GM23338 (cell line): ENCODE data around the gene OTUD7B. TPM values are rescaled to one million over a fixed set of nuclear protein-coding genes. Genes with fewer than 3 reads are reported as not detected.

ENCODE experiments used
- ATAC-seq: fragments of 200-7000 bp; cut with Tn5 transposase; 3 replicates; pipeline ENCODE4 v1.9.1; 2020
- DNase-seq: peaks from one replicate; pipeline ENCODE4 v3.0.0-alpha.2; 2015; ENCODE audit warnings: low spot score
- H2AFZ ChIP-seq: fragments of 200-600 bp; sonication (generic); 2 replicates; pipeline ENCODE4 v1.8.0; 2016; ENCODE audit warnings: antibody characterized with exemption, mild to moderate bottlenecking, moderate library complexity
- H3F3A ChIP-seq: fragments of 200-600 bp; sonication (generic); replicated peaks from 2 replicates; pipeline ENCODE4 v1.8.0; 2017; ENCODE audit warnings: antibody characterized with exemption, mixed run types, low read depth
- H3K27ac ChIP-seq: fragments of 200-600 bp; sonication (generic); 2 replicates; pipeline ENCODE4 v1.6.1; 2016; ENCODE audit warnings: low read depth
- H3K27me3 ChIP-seq: fragments of 200-600 bp; sonication (generic); 2 replicates; pipeline ENCODE4 v1.8.0; 2016; ENCODE audit warnings: mild to moderate bottlenecking, mixed run types, moderate library complexity; ENCODE audit not compliant: insufficient read depth
- H3K36me3 ChIP-seq: fragments of 200-600 bp; sonication (generic); 2 replicates; pipeline ENCODE4 v1.8.0; 2016; ENCODE audit warnings: mild to moderate bottlenecking; ENCODE audit not compliant: insufficient read depth
- H3K4me1 ChIP-seq: fragments of 200-600 bp; sonication (generic); 2 replicates; pipeline ENCODE4 v1.8.0; 2016; ENCODE audit warnings: mild to moderate bottlenecking, moderate library complexity; ENCODE audit not compliant: insufficient read depth
- H3K4me2 ChIP-seq: fragments of 200-600 bp; sonication (generic); 2 replicates; pipeline ENCODE4 v1.7.1; 2017; ENCODE audit warnings: mixed run types
- H3K4me3 ChIP-seq: fragments of 200-600 bp; sonication (generic); 2 replicates; pipeline ENCODE4 v1.6.1; 2016; ENCODE audit warnings: mixed run types
- H3K79me2 ChIP-seq: fragments of 200-600 bp; sonication (generic); replicated peaks from 2 replicates; pipeline ENCODE4 v1.8.0; 2017; ENCODE audit warnings: mild to moderate bottlenecking; ENCODE audit not compliant: insufficient read depth
- H3K9me2 ChIP-seq: fragments of 200-600 bp; sonication (generic); 2 replicates; pipeline ENCODE4 v1.8.0; 2017; ENCODE audit not compliant: insufficient read depth
- H4K20me1 ChIP-seq: fragments of 200-600 bp; sonication (generic); replicated peaks from 2 replicates; pipeline ENCODE4 v1.8.0; 2017; ENCODE audit warnings: mild to moderate bottlenecking; ENCODE audit not compliant: insufficient read depth
- H3K27ac Mint-ChIP-seq: 2 replicates; pipeline ENCODE4 v1.8.0; 2020; ENCODE audit warnings: inconsistent platforms, mild to moderate bottlenecking, moderate library complexity, mixed read lengths
- H3K27me3 Mint-ChIP-seq: 3 replicates; pipeline ENCODE4 v1.8.0; 2022; ENCODE audit warnings: low read depth, mild to moderate bottlenecking, moderate library complexity, mixed read lengths, inconsistent platforms; ENCODE audit not compliant: insufficient read depth, poor library complexity
- H3K36me3 Mint-ChIP-seq: 3 replicates; pipeline ENCODE4 v1.8.0; 2021; ENCODE audit warnings: low read depth, mild to moderate bottlenecking, inconsistent platforms, moderate library complexity, mixed read lengths
- H3K4me1 Mint-ChIP-seq: 3 replicates; pipeline ENCODE4 v1.8.0; 2020; ENCODE audit warnings: mild to moderate bottlenecking, inconsistent platforms, mixed read lengths
- H3K4me3 Mint-ChIP-seq: 3 replicates; pipeline ENCODE4 v1.8.0; 2021; ENCODE audit warnings: moderate library complexity, mild to moderate bottlenecking, inconsistent platforms, mixed read lengths
- H3K9me3 Mint-ChIP-seq: 3 replicates; pipeline ENCODE4 v1.8.0; 2020; ENCODE audit warnings: moderate library complexity, mild to moderate bottlenecking, inconsistent platforms, mixed read lengths
- CREB1 ChIP-seq: fragments of 250-450 bp; sonication (Bioruptor Pico); IDR thresholded peaks from 2 replicates; pipeline ENCODE4 v1.5.0; 2020; ENCODE audit warnings: low read depth, mild to moderate bottlenecking, moderate library complexity
- EZH2phosphoT487 ChIP-seq: fragments of 200-600 bp; sonication (generic); IDR thresholded peaks from one replicate; pipeline ENCODE4 v1.8.1; 2018; ENCODE audit warnings: antibody characterized with exemption; ENCODE audit not compliant: unreplicated experiment
- JUNB ChIP-seq: IDR thresholded peaks from one replicate; pipeline ENCODE4 v1.6.1; 2016; ENCODE audit warnings: antibody characterized with exemption; ENCODE audit not compliant: unreplicated experiment
- NANOG ChIP-seq: IDR thresholded peaks from 2 replicates; pipeline ENCODE4 v1.6.1; 2016; ENCODE audit warnings: antibody characterized with exemption, borderline replicate concordance
- REST ChIP-seq: IDR thresholded peaks from one replicate; pipeline ENCODE4 v1.6.1; 2018; ENCODE audit warnings: antibody characterized with exemption; ENCODE audit not compliant: unreplicated experiment
- ZNF462 ChIP-seq: fragments of 250-450 bp; sonication (Bioruptor Pico); IDR thresholded peaks from 2 replicates; pipeline ENCODE4 v1.5.0; 2020; ENCODE audit warnings: mild to moderate bottlenecking, moderate library complexity
- polyA plus RNA-seq: library from polyadenylated mRNA; unstranded; fragments of >200 nt; fragmentation: Nextera tagmentation; extraction: Ambion mirVana; gene quantifications from 2 replicates; pipeline ENCODE4 v1.2.1, GENCODE V29; 2016
- total RNA-seq: library from RNA; depleted of rRNA; stranded (reverse); fragments of >200 nt; shearing (Covaris generic); gene quantifications from 2 replicates; pipeline ENCODE4 v1.2.3, GENCODE V29; 2014
- TF ChIP-seq, protein P1 (sequence below): IDR thresholded peaks from 2 replicates; pipeline ENCODE4 v1.6.1; 2016; ENCODE audit warnings: antibody characterized with exemption

The OTUD7B gene
- total and polyA plus RNA-seq, 2 experiments from 2014 or later: 3.7 to 9.9 TPM

GRCh38 chr1:149997585-149998262 is 12.8 kb downstream of the OTUD7B start:
- no peak overlapping the region for H2AFZ ChIP-seq
- DNase-seq (no peak), ATAC-seq (no peak)
- peaks cover 74% of the 10 kb centered on the region for H3K79me2 ChIP-seq
- Mint-ChIP-seq H3K9me3 (no peaks in the 10 kb centered on the region), H3K4me1 (peaks cover 28% of the 10 kb centered on the region), H3K36me3 (peaks cover 6% of the 10 kb centered on the region; the same call in 1 of the 3 replicates), H3K27me3 (no peaks in the 10 kb centered on the region), H3K4me3 (no peak overlapping the region; the same call in 2 of the 3 replicates), H3K27ac (peak overlapping the region; percentile 27; the same call in 1 of the 2 replicates)
- peak overlapping the region; percentile 81 for H3K27ac ChIP-seq
- H3K36me3 ChIP-seq: no peaks in the 10 kb centered on the region
- H4K20me1 ChIP-seq: peaks cover 9% of the 10 kb centered on the region
- TF ChIP-seq REST (no peak), ZNF462 (CRISPR knock-in tag) (no peak), NANOG (no peak), JUNB (no peak), CREB1 (CRISPR knock-in tag) (no peak), EZH2phosphoT487 (no peak)
- TF ChIP-seq, protein P1, sequence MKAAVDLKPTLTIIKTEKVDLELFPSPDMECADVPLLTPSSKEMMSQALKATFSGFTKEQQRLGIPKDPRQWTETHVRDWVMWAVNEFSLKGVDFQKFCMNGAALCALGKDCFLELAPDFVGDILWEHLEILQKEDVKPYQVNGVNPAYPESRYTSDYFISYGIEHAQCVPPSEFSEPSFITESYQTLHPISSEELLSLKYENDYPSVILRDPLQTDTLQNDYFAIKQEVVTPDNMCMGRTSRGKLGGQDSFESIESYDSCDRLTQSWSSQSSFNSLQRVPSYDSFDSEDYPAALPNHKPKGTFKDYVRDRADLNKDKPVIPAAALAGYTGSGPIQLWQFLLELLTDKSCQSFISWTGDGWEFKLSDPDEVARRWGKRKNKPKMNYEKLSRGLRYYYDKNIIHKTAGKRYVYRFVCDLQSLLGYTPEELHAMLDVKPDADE: no peak
- no peaks in the 10 kb centered on the region for H3K27me3 ChIP-seq
- H3F3A ChIP-seq: no peaks in the 10 kb centered on the region
- H3K4me3 ChIP-seq: no peak overlapping the region
- peaks cover 28% of the 10 kb centered on the region for H3K4me1 ChIP-seq
- 0 out of 2 replicates have a peak overlapping the region, but pooled peaks have one; percentile 34 for H3K4me2 ChIP-seq
- H3K9me2 ChIP-seq: no peaks in the 10 kb centered on the region
